ENCODE data around the gene AOPEP.

AOPEP gene

DNA sequence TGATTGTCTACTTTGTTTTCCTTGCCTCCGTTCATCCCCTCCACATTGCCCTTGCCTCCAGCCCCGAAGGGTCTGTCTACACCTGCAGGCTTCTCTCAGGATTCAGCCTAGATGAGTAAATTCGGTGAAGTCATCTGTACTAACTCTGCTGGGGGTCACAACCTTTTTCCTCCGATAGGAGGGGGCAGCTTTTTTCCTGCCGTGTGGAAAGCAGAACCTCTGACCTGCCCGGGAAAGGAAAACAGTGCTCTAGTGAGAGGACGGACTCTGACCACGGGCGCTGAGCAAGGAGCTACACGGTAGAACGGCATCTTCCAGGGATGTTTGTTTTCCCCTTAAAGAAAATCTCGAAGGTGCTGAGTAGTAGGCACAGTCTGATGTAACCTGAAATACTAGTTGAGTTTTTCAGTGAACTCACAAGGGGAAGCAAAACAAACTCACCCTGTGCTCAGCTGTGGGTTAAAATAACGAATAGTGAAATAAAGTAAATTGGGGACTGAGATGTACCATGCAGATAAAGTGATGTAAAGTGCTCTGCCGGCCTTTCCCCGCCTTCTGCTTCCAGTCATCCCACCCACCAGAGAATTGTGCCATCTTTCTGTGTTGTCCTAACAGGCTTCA, 281.8 kb downstream of the AOPEP start:
- in situ Hi-C loops (cut with MboI; ENCODE audit: low sequenced_read_pairs, unreplicated experiment): no loop called here
- TF ChIP-seq, protein P1, sequence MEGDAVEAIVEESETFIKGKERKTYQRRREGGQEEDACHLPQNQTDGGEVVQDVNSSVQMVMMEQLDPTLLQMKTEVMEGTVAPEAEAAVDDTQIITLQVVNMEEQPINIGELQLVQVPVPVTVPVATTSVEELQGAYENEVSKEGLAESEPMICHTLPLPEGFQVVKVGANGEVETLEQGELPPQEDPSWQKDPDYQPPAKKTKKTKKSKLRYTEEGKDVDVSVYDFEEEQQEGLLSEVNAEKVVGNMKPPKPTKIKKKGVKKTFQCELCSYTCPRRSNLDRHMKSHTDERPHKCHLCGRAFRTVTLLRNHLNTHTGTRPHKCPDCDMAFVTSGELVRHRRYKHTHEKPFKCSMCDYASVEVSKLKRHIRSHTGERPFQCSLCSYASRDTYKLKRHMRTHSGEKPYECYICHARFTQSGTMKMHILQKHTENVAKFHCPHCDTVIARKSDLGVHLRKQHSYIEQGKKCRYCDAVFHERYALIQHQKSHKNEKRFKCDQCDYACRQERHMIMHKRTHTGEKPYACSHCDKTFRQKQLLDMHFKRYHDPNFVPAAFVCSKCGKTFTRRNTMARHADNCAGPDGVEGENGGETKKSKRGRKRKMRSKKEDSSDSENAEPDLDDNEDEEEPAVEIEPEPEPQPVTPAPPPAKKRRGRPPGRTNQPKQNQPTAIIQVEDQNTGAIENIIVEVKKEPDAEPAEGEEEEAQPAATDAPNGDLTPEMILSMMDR (IDR thresholded peaks at IDR 0.05; ENCODE audit: borderline replicate concordance, control extremely low read depth, extremely low read depth, insufficient read depth, missing control alignments): no peak

DNA sequence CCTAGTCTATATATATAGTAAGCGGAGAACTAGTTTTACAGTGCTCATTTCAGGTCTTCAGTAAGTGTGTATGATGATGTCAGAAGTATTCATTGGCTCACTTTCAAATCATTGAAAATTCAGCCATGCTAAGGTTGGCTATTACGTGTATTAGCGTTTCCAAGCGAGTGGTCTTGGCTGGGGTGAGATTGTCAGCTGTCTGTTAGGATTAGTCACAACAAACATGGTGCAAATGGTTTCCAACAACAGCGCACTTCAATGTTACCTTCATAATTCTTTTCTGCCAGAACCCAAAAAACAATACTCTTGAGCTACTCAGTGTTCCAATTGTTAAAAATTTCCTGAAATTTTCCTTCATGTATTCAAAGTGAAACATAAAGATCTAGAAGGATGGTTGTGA, 283.0 kb downstream of the AOPEP start:
- in situ Hi-C loops (cut with MboI; ENCODE audit: low sequenced_read_pairs, unreplicated experiment): no loop called here
- TF ChIP-seq, protein P1 (IDR thresholded peaks at IDR 0.05; ENCODE audit: borderline replicate concordance, control extremely low read depth, extremely low read depth, insufficient read depth, missing control alignments): no peak
- DNase-seq (ENCODE audit: low spot score): no peak

More for the DNA sequence above, 281.8 kb downstream of the AOPEP start:
- no peak for DNase-seq (ENCODE audit: low spot score)

DNA sequence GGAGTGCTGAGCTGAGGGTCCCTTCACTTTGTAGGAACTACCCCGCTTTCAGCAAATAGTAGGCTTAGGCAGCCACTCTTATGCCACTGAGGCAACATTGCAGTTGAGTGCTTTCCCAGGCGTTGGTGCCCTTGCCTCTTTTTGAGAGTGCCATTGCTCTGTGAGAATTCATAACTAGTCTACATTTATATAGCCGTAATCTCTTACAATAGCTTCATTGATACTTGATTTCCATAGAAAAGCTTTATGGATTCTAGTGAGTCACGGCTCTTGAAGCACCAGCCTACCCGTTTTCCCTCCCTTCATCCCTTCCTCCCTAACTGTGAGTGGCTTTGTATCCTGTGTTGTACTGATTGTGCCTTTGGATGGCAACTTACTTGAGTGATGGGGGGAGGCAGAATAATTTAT, 283.9 kb downstream of the AOPEP start:
- no peak for DNase-seq (ENCODE audit: low spot score)
- in situ Hi-C loops (cut with MboI; ENCODE audit: low sequenced_read_pairs, unreplicated experiment): no loop called here
- TF ChIP-seq, protein P1 (IDR thresholded peaks at IDR 0.05; ENCODE audit: borderline replicate concordance, control extremely low read depth, extremely low read depth, insufficient read depth, missing control alignments): no peak

DNA sequence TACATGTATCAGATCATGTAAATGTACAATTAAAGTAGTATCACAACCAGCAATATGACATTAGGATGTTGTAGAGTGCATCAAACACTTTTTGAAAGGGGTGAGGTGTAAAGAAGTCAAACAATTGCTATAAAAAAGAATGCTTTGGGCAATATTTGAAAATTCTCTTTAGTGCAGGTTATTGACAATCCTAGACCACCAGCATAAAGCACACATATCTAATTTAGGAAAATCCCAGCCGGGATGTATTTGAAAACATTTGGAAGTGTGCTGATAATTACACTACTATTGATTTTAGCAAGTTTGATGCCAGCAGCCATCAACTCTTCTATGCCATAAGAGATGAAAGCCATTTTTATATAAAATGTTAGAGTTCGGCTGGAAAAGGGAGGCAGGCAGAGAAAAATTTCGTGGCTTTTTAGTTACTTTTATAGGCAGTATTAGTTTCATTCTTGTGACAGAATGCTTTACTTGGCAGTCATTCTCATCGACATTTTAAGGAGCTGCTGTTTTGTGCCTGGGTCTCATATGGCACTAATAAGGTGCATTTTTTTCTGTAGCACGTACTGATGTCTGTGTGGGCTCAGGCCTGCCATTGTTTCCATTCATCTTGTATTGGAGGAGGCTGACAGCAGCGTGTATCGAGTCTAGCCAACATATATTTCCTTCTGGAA, 285.7 kb downstream of the AOPEP start:
- DNase-seq (ENCODE audit: low spot score): no peak
- in situ Hi-C loops (cut with MboI; ENCODE audit: low sequenced_read_pairs, unreplicated experiment): no loop called here
- TF ChIP-seq, protein P1 (IDR thresholded peaks at IDR 0.05; ENCODE audit: borderline replicate concordance, control extremely low read depth, extremely low read depth, insufficient read depth, missing control alignments): no peak

DNA sequence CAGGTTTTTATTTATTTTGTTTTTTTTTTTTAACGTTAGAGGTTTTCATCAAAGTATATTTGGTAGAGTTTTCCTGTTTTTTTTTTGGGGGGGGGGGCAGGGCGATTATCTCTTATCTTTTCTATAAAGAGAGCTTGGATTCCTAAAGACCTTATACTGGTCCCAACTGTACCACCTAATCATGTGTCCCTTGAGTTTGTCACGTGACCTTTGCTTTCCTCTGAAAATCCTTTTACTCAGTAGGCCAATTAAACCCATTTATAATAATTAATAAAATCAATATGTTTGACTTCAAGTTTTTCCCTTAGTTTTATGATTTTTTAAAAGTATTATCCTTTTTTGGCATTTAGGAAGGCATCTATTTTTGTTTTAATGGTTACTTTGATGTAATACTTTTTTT, 286.4 kb downstream of the AOPEP start:
- no peak for DNase-seq (ENCODE audit: low spot score)
- TF ChIP-seq, protein P1 (IDR thresholded peaks at IDR 0.05; ENCODE audit: borderline replicate concordance, control extremely low read depth, extremely low read depth, insufficient read depth, missing control alignments): no peak
- in situ Hi-C loops (cut with MboI; ENCODE audit: low sequenced_read_pairs, unreplicated experiment): no loop called here

DNA sequence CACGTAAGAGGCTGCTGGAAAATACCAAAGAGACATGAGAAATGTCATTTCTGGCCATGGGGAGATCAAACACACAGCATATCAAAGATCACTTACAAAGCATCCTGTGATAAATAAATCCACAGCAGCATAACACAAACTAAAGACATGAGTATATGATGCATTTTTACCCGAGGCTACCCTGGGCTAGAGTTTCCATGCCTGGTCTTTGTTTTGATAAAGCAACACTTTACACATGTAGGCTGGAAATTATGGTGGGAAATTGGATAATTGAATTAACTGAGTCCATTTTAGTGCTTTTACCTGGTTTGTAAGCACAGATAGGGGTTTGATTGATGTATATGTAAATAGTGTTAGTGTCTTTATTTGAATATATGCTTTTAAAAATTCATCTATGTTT, 288.4 kb downstream of the AOPEP start:
- TF ChIP-seq, protein P1 (IDR thresholded peaks at IDR 0.05; ENCODE audit: borderline replicate concordance, control extremely low read depth, extremely low read depth, insufficient read depth, missing control alignments): no peak
- in situ Hi-C loops (cut with MboI; ENCODE audit: low sequenced_read_pairs, unreplicated experiment): no loop called here
- no peak for DNase-seq (ENCODE audit: low spot score)
